Measurements from ENCODE around the gene UBE2R2.
"Not testable (repeated sequence)": the region's sequence is repeated elsewhere in the genome, so short reads cannot be mapped to it uniquely, and the experiment has no call there.

The UBE2R2 gene

DNA sequence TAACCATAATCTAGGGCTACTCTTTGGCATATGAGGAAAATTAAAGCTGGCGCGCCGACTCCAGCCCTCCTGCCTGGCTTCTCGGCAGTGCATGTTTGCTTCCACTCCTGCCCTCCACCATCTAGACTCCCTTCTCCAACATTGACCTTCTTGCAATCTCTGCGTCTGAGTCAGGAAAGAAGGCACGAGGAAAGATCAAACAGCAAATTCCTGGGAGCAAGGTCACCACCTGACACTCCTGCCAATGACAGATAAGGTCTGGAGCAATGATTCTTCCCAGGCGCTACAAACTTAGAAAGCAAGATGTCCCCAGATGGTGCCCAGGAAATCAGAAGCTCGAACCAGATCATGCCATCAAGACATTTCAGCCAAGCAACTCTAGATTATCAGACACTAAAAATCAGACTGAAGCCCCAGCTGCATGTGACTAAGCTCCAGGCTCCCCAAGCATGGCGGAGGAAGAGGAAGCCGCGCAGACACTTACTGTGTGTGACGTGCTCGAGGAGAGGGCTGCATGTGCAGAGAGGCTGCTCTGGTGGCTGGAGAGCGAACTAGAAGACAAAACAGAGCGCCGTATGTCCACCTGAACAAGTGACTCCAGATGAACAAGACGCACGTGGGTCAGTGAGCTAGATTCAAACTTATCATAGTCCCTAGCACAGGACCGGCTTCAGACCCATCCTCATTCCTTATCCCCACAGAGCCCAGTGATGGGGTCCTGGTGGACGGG lies 115.3 kb downstream of the UBE2R2 start:
- DNase-seq, result no peak

DNA sequence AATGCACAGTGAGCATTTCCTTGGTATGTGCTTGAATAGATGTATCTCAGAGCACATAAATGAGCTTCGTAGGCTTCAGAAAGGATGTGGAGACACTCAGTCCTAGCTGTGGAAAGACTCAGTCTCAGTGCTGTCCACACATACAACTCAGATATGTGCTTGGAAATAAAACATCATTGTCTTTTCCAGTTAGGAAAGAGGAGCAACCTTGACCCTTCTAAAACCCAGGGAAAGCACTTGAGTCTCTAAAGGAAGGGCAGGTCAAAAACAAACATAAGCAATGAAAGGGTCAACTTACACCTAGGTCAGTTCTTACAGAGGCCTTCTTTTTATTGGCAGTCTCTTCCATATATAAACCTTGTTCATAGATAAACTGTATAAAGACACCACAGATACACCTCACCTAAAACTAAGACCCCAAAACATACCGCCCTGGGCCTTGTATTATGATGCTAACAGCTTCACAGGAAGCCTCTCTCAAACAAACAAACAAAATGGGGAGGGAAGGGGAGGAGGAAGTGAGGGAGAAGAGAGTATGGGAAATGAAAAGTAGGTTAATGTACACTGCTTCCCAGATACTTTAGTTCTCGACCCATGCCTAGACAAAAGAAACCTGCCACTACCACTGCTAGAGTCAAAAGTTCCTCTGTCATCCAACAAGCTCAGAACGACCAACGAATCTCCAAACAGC lies 117.4 kb downstream of the UBE2R2 start:
- DNase-seq, result no peak

DNA sequence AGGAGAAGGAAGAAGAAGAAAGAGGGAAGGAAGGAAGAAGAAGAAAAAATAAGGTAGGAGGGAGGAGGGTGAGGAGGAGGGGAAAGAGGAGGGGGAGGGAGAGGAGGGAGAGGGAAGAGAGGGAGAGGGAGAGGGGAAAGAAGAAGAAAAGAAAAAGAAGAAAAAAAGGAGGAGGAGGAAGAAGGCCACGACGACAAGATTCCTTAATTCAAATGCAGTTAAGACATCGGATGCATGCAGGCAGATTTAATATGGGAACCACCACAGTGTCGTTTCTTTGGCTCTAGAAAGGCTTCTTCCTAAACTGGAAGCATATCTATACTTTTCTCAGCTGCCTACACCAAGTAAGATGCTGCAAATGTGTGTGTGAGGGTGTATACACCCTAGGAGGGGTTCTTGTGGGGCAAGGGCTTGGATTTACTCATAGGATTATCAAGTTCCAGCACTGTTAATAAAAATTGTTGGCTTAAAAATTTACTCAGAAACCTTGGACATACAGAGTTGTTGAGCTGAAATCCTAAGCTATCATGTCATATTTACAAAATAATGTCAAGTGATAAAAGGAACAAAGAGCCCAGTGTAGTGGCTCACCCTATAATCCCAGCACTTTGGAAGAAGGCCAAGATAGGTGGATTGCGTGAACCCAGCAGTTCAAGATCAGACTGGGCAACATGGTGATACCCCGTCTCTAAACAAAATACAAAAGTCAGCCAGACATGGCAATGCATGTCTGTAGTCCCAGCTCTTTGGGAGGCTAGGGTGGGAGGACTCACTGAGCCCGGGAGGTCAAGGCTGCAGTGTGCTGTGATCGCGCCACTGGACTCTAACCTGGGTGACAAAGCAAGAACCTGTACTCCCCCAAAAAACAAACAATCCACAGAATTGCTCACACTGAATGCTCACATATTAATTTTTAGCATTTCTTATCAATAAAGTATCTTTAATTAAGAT lies 123.2 kb downstream of the UBE2R2 start:
- DNase-seq, result no peak

DNA sequence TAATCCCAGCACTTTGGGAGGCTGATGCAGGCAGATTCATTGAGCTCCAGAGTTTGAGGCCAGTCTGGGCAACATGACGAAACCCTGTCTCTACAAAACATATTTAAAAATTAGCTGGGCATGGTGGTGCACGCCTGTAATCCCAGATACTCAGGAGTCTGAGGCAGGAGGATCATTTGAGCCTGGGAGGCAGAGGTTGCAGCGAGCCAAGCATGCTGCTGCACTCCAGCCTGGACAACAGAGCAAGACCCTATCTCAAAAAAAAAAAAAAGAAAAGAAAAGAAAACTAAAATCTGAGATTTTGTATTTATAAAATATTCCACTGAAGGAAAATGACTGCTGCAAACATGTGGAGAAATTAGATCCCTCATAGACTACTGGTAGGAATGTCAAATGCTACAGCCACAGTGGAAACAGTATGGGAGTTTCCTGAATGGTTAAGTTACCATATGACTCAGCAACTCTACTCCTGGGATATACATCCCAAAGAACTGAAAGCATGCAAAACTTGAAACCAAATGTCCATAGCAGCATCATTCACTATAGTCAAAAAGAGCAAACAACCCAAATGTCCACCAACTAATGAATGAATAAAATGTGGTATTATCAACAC lies 125.6 kb downstream of the UBE2R2 start:
- no peak for DNase-seq

DNA sequence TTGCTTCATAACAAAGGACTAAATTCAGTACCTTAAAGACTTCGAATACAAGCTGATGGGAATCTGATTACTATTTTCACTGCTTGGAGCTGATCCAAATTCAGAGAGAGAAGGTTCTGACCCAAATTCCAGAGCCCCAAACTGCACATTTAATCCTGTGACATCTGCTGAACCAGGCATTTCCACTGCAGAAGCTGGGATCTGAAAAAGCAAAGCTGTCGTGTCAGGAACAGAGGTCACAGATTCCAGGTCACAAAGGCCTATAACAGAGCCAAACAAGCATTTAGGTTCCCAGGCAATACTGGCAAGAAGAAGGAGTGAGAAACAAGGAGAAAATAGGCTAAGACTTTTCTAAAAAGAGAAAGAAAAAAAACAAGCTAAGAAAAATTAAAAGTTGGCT lies 126.4 kb downstream of the UBE2R2 start:
- no peak for DNase-seq

DNA sequence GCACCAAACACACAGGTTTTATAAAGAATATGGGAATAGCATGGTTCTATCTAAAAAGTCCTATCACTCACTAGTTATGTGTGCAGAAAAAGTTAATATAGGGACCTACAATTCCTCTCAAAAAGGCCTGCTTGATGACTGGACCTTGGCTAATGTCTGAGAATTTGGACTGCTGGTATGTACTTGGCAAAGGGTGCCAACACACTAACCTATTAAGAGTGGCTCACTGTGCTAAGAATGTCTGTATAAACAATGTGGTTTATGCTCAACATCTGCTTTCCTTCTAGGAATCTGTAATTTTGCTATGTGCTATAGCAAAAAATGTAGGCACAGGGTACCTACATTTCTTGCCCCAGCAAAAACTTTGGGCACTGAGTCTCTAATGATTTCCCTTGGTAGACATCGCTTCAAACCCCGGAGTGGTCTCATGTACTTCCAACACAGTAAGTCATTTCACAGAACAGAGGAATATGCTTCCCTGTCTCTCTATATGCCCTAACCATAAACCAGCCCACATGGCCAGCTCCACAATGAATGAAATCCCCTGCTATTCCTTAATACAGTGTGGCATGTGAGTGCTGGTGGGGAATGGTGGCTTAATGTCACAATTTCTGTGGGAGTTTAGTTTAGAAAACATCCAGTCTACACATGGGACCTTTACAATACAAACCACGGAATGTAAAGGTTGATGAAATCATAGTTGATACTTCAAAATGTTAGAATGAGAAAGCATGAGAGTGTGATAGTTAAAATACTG lies 130.0 kb downstream of the UBE2R2 start:
- no peak for DNase-seq

DNA sequence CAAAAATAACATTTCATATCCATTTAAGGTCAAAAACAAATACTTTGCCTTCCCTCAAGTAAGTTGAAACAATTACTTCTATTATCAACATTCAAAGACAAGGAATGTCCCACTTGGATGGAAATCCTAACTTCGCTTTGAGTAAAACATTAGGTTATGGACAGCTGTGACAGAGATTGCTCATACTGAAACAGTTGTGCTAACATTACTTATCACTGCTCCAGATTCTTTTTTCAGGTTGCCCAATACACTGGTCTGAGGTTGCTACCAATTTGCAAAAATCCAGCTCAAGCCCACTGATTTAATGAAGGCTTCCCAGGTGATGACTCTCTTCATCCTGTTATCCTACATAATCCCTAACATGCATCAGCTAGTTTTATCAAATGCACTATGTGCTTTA lies 133.4 kb downstream of the UBE2R2 start:
- no peak for DNase-seq

DNA sequence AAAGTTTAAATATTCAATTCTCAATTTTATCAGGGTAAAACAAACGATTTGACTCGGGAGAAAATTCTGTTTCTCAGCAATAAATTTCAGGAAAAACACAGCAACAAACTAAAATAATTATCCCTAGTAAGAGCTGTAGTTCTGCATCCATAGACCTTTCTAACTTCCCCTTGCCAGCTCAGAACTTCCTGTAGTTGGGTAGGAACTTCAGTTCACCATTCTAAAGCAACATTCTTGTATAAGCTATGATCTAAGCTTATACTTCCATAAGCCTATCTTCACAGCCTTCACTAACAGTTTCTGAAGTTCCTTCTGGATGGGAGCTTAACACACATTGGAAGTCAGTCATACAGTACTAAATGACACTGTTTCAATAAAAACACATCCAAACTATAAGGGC lies 135.1 kb downstream of the UBE2R2 start:
- no peak for DNase-seq

DNA sequence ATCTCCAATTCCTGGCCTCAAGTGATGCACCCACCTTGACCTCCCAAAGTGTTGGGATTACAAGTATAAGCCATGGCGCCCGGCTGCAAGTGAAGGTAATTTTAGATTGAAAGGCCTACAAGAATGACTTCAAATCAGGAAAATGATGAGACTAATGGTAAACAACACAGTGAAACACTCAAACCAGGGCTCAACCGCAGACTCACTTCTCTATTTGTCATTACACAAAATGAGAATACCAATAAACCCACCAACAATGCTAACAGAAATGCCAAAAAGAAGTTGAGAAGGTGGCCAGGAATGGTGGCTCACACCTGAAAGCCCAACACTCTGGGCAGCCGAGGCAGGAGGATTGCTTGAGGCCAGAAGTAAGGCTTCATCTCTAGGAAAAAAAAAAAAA lies 139.6 kb downstream of the UBE2R2 start:
- no peak for DNase-seq

DNA sequence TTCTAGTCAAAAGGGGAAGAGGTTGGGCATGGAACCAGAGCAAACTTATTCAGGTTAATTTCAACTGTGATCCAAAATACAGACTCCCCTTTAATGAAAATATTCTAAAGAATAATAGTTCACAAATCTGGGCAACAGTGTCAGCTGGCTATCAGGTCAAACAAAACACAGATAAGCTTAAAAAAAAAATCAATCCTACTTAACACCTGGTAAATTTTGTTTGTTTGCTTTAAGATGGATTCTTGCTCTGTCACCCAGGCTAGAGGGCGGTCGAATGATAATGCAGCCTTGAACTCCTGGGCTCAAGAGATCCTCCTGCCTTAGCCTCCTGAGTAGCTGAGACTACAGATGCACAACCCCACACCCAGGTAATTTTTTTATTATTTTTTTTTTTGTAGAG lies 142.8 kb downstream of the UBE2R2 start:
- DNase-seq, result no peak

DNA sequence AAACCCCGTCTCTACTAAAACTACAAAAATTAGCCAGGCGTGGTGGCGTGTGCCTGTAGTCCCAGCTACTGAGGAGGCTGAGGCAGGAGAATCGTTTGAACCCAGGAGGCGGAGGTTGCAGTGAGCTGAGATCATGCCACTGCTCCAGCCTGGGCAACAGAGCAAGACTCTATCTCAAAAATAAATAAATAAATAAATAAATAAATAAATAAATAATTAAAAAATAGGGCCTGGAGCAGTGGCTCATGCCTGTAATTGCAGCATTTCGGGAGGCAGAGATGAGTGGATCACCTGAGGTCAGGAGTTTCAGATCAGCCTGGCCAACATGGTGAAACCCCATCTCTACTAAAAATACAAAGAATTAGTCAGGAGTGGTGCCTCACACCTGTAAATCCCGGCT lies 145.5 kb downstream of the UBE2R2 start:
- DNase-seq, result not testable (repeated sequence)

DNA sequence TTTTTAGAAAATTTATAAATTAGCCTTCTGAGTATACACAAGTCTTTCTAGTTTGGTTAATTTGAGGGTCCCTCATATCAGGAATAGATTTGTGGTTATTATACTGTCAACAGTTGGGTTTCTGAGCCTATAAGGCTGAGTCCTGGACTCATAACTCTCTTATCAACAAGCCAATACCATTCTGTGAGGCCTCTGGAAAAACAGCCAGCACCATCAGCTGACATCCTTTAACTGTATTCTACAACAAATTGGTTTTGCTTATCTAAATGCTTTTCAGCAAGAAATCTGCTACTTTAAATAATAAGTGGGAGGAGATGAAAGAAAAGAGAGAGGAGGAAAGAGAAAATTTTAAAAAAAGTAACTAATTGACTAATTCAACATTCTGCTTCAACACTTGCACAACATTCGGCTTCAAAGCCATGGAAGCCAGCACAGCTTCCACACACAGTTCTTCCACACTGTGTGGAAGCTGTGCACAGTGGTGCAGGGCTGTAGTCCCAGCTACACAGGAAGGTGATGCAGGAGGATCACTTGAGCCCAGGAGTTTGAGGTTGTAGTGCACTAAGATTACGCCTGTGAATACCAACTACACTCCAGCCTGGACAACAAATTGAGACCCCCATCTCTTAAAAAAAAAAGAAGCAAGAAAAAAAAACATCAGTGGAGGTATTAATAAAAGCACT lies 147.3 kb downstream of the UBE2R2 start:
- DNase-seq, result no peak
